ENCODE measurements around the gene LPIN1.

The LPIN1 gene

GRCh38 chr2:11784747-11785610, 38.5 kb downstream of the LPIN1 start:
- peak; percentile 23 for DNase-seq (ENCODE audit: low read depth, low spot score)

DNA sequence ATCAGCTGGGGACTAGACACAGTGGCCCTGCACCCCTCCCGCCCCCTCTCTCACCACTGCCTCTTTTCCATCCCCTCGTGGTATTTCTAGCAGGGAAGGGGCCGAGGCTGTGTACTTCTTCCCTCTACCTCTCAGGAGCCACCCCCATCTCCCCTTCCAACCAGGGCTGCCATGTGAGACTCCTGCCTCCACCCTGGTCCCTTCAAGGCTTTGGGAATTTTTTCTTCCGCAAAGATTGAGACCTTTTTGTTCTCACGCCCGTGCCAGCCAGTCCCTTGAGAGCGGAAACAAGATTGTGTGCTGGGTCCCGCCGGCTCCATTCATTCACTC, 39.1 kb downstream of the LPIN1 start:
- no peak for DNase-seq (ENCODE audit: low read depth, low spot score)

DNA sequence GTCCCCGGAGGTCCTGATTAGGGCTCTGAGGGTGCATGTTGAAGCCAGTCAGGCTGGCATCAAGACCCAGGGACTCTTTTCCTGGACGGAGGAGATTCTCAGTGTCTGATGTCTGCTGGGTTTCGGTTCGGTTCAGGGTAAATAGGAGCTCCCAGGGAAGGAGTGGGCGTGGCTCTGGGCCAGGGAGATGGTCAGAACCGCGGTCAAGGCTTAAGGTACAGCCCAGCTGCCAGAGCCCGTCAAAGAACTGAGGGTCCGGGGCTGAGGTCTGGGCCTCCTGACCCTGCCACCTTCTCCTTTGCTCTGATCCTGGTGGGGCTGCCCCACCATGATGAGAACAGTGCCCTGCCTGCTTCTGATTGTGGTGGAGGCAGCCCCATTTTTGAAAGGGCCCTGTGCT, 39.8 kb downstream of the LPIN1 start:
- DNase-seq (ENCODE audit: low read depth, low spot score), result no peak

- DNase-seq (ENCODE audit: low read depth, low spot score), result no peak
These were observed 40.2 kb downstream of the LPIN1 start for GRCh38 chr2:11786592-11786991.

- no peak for DNase-seq (ENCODE audit: low read depth, low spot score)
These were observed 41.6 kb downstream of the LPIN1 start for GRCh38 chr2:11787991-11788390.

GRCh38 chr2:11788461-11789124, 42.2 kb downstream of the LPIN1 start:
- no peak for DNase-seq (ENCODE audit: low read depth, low spot score)

GRCh38 chr2:11789243-11789642, 42.8 kb downstream of the LPIN1 start:
- no peak for DNase-seq (ENCODE audit: low read depth, low spot score)

DNA sequence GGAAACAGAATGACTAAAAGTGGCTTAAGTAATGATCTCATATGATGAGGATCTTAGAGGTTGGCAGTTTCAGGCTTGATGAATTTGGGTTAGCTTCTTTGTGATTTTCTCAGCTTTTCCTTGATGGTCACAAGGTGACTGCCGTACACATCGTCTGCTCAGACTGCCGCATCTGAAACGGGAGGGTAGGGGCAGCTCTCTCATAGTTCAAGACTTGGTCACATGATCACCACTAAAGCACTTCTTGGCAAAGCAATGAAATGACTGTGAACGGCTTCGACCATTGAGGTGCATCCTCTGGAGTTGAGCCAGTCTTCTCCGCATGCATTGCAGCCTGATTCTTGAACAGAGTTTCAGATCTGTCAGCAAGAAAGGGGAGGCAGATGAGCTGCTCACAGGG, 43.8 kb downstream of the LPIN1 start:
- DNase-seq (ENCODE audit: low read depth, low spot score), result no peak

DNA sequence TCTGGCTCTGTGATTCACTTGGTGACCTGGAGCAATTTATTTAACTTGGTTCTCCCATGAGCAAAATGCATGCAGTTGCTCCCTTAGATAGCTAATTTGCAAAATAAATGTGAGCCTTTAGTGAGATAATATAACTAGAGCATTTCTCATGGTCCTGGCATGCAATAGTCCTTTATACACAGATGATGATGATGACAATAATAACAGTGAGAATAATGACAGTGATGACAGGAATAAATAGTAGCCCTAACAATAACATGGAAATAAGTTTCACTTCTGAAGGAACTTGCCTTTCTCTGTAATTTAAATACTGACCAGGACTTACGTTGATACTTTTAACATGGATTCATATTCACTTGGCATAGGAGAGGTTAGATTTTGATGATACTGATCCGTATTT, 49.2 kb downstream of the LPIN1 start:
- no peak for DNase-seq (ENCODE audit: low read depth, low spot score)

DNA sequence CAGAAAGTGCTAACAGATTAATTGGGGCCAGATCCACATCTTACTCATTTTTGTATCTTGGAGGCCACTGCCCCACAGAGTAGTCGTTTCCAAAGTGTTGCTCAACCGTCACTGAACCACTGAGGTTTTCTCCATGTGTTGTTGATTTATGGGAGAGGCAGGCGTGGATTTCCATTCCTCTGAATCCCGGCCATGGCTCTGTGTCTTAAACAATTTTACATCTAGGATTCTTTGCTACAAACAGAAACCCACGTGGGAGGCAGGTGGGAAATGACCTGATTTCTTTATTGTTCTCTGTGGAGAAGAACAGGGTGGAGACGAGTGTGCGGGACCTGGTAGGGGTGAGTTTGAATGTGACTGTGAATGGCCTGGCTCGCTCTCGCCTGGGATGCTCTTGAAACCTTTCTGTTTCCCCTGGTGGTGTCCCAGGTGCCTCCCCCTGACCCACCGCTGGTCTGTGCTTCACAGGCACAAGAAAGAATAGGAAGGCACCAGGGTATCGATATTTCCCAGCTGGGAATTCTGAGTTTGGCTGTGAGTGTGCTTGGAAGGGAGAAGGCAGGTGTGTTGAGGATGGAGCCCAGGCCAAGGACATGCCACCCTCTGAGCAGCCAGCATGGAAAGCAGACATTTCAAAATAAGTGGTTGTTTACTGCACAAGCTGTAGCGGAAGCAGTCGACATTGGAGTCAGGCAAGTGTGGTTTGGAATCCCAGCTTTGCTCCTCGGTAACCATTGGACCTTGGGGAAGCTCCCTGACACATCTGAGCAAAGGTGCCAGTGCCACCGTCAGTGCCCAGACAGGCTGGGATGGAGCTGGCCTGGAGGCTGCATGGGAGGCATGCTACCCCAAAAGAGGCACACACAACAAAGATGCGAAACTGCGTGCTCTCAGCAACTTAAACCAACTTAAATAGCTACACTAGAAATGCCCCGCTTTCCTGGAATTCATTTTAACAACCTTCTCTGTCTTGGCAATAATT, 50.0 kb downstream of the LPIN1 start:
- DNase-seq (ENCODE audit: low read depth, low spot score), result no peak

DNA sequence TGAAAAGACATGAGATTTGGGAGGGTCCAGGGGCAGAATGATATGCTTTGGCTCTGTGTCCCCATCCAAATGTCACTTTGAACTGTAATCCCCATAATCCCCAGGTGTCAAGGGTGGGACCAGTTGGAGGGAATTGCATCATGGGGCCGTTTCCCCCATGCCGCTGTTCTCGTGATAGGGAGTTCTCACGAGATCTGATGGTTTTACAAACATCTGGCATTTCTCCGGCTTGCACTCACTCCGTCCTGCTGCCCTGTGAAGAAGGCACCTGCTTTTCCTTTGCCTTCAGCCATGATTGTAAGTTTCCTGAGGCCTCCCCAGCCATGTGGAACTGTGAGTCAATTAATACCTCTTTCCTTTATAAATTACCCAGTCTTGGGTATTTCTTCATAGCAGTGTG, 51.4 kb downstream of the LPIN1 start:
- no peak for DNase-seq (ENCODE audit: low read depth, low spot score)

DNA sequence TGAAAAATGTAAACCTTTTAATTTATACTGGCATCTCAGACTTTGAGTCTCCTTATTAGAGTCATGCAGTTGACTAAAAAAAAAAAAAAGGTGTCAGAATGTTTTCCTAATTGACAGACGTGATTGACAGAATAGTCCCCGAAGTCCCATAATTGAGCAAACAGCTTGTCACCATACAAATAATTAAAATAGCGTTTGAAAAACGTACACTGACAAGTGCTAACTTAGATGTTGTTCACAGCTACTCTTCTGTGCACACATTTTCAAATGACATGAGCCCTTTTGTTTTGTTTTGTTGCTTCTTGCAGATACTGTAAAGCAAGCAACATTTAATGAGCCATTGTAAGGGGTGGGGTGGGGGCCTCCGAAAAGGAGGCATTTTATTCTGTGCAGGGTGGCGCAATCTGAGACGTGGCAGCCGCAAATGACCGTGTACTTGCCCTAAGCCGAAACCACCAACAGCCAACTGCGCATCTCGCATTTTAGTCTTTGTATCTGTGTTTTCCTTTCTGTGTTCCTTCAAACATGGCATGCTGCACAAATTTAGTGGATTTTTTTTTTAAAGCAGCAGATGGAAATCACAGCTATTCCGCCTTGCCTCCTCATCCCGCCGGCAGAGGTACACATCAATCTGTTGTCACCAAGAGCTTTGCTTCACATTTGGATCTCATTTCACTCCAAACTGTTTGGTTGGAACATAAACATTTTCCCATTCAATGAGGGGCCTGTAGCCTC, 52.4 kb downstream of the LPIN1 start:
- DNase-seq (ENCODE audit: low read depth, low spot score), result no peak

- no peak for DNase-seq (ENCODE audit: low read depth, low spot score)
These were observed 53.4 kb downstream of the LPIN1 start for GRCh38 chr2:11799826-11800225.

DNA sequence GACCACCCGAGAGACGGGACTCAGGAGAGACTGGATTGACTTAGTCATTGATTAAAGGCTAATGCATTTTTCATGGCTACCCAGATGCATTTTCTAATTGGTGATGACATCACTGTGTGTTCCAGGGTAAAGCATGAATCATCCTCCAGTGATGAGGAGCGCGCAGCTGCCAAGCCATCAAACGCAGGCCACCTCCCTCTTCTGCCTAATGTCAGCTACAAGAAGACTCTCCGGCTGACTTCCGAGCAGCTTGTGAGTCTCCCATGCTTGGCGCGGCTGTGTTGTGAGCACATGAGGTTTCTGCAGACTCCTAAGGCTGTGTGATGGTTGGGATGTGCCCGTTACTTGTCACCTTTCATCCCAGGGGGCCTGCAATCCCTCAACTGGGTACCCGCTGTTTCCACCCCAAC, 56.4 kb downstream of the LPIN1 start:
- DNase-seq (ENCODE audit: low read depth, low spot score), result no peak

- no peak for DNase-seq (ENCODE audit: low read depth, low spot score)
These were observed 58.6 kb downstream of the LPIN1 start for GRCh38 chr2:11805024-11805423.

DNA sequence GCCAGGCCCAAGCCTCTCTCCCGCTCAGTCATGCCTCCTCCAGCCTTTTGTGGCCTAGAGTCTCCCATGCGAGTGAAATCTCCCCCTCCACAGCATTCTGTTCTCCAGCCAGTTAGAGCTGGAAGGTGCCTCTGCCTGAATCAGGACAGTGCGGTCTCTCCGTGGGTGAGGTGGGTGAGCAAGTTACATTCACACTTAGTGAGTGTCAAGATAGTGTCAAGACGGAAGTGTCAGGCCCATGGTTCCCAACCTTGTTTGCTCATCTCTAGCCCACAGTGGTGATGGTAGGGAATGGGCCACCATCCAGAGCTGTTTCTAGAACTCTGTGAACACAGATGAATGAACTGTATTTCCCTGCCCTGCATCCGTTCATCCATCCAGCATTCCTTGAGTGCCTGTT, 59.5 kb downstream of the LPIN1 start:
- DNase-seq (ENCODE audit: low read depth, low spot score), result no peak

- DNase-seq (ENCODE audit: low read depth, low spot score), result no peak
These were observed 61.0 kb downstream of the LPIN1 start for GRCh38 chr2:11807156-11808015.

DNA sequence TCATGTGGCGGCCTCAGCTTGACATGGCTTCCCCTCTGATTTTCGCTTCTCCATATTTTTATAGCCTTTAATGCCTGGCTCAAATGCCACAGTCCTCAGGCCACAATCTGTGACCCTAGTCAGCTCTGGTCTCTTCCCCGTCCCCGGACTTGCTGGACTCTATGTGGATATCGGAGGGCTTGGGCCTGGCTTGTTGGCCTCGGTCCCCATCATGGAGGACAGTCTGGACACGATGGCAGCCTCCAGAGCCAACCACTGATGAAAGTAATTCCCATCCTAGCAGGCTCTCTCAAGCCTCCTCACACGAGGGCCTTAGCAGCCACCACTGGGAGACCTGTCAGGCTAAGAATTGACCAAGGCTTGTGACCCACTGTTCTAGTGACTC, 61.6 kb downstream of the LPIN1 start:
- DNase-seq (ENCODE audit: low read depth, low spot score), result no peak

GRCh38 chr2:11809586-11810236, 63.3 kb downstream of the LPIN1 start:
- DNase-seq (ENCODE audit: low read depth, low spot score), result no peak
